Pulmonary artery endothelial cell (primary cell): Measurements from ENCODE around the gene LINGO1. TPM values are rescaled to one million over a fixed set of nuclear protein-coding genes. Genes with fewer than 3 reads are reported as not detected.

Source experiments
- DNase-seq: peaks from one replicate; pipeline ENCODE4 v3.0.0-alpha.2; 2011; ENCODE audit warnings: low read depth, low spot score
- total RNA-seq: library from RNA; depleted of rRNA; stranded (reverse); fragments of >200 nt; gene quantifications from 2 replicates; pipeline ENCODE4 v1.2.3, GENCODE V29; 2014

LINGO1 gene
- total RNA-seq, 1 donor from 2014 or later, result not detected

GRCh38 chr15:77617476-77618230 lies 15.1 kb downstream of the LINGO1 start:
- no peak for DNase-seq

- DNase-seq, result no peak
These were observed 16.6 kb downstream of the LINGO1 start for GRCh38 chr15:77616072-77616471.

- DNase-seq, result no peak
These were observed 17.2 kb downstream of the LINGO1 start for GRCh38 chr15:77615472-77615871.

DNA sequence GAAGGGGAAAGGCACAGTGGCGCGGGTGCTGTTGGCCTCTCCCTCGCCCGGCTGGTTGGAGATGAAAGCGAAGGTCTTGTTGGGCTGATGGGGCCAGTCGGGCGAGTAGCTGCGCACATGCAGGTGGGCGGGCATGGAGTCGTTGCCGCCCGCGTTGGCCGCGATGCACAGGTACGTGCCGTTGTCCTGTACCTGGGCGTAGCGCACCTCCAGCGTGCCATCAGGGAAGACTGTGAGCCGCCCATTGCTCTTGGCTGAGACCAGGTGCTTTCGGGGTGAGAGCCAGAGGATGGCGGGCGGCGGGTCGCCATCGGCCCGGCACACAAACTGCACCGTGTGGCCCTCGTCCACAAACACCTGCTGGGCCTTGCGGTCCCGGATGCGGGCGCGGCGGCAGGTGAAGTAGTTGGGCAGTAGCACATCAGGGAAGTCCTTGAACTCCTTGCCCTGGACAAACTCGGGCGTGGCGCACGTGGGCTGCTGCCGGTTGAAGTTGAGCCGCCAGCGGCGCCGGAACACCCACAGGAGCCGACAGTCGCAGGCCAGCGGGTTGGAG lies 18.4 kb downstream of the LINGO1 start:
- no peak for DNase-seq

GRCh38 chr15:77613814-77614213 lies 18.9 kb downstream of the LINGO1 start:
- no peak for DNase-seq

- DNase-seq, result no peak
These were observed 19.6 kb downstream of the LINGO1 start for GRCh38 chr15:77612958-77613601.

DNA sequence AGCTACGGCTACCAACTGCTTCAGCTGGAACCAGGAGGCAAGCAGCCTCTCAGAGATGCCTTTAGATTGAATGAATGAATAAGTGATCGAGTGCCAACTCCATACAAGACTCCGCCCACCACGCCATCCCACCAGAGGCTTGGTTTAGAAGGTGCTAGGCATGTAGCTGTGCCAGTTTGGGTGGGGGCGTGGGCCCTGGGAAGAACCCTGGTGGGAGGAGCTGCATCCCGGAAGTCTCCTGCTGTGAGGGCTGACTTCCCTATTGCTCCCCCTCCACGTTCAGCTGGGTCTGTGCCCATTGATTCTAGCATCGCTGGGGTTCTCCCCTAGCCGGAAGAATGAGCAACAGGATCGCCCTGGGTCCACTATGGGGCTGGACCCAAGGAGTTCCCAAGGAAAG lies 20.9 kb downstream of the LINGO1 start:
- no peak for DNase-seq

GRCh38 chr15:77610731-77611130 lies 22.0 kb downstream of the LINGO1 start:
- no peak for DNase-seq

DNA sequence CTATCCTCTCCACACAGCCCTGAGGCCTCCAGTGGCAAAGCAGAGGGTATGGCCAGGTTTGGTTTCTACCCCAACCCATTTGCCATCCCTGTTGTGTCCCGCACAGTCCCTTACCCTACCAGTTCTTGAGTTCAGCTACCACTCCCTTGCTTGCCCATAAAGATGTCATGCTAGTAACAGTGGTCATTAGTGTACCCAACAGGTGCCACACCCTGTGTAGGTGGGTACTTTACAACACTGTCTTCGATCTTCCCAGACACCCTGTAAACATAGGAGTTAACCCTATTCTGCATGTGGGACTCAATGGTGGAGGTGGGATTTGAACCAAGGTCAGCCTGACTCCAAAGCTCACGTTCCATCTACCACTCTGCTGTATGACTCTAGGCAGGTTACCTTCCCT lies 23.2 kb downstream of the LINGO1 start:
- no peak for DNase-seq

GRCh38 chr15:77608774-77609173 lies 23.9 kb downstream of the LINGO1 start:
- no peak for DNase-seq

DNA sequence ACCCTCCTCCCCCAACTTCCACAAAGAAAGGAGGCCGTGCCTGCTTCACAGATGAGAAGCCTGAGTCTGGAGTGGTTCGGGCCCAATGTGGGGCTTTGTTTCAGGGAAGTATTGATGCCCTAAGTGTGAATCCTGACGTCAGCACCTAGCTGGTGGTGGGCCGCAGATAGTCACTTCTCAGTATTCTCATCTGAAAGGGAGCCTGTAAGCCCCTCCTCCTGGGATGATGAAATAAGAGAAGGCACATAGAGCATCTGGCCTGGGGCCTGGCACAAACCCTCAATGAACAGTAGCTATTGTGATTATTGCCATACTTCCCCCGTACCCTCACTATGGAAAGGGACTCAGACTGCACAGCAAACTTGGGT lies 24.8 kb downstream of the LINGO1 start:
- no peak for DNase-seq

DNA sequence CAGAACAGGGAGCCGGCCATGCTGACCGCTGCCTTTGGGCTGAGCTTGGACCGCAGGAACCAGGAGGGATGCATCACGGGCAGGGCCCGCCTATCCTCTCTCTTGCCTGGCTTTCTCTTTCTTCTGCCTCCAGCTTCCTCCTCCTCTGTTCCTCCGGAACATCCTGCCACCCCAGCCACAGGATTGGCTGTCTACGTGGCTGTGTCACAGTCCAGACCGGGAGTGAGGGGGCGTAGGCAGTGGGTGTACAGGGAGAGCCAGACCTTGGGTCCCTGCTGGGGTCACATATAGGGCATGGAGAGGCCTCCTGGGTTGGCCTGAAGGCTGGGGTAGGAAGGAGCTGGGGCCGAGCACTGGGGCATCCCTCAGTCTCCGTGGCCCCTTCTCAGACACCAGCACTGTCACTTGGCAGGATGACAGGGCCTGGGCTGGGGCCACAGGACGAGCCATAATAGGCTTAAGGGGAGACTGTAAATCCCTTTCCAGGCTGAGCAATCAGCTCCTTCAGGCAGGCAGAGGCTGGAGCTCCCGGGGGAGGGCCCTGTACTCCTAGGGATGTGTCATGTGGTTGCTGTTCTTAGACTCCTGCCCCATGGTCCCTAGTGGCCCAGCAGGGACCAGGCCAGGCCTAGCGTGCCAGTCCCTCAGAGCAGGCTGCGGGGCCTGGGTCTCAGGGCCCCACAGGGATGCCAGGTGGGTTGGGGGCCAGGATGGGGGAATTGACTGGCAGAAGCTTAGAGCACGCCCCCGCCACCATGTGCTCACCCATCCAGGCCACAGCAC lies 25.4 kb downstream of the LINGO1 start:
- no peak for DNase-seq

GRCh38 chr15:77606142-77607034 lies 26.3 kb downstream of the LINGO1 start:
- DNase-seq, result no peak

DNA sequence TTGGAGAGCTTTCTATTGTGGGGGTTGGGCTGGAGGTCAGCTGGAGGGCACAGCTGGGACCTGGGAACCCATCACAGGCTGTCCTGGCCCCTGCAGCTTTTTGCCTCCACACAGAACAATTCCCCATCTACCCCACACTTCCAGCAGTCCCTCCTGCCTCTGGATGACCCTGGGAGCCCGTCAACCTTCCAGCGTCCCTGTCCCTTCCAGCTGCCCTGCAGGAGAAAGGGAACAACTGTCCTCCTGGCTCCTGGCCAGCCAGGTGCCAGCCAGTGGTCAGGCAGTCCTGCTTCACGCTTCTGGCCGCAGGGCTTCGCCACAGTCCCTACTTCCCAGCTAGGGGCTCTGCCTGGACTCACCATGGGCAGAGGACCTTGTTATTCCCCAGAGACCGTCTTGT lies 27.2 kb downstream of the LINGO1 start:
- DNase-seq, result no peak

DNA sequence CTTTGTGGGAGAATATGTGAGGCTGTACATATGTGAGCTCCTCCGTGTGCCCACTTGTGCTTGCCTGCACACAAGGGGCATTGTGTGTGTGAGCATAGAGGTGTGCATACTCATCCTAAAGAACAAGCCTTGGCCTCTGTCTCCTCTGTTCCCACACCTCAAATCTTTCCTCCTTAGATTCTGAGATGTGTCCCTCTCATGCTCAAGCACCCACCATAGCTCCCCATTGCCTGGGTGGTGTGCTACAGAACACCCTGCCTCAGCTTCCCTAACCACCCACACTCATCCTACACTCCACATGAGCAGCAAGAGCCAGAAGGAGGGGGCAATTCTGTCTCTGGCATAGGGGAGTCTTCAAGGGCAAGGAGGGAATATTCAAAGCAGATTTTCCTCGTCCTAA lies 27.7 kb downstream of the LINGO1 start:
- DNase-seq, result no peak

GRCh38 chr15:77603611-77604336 lies 28.9 kb downstream of the LINGO1 start:
- DNase-seq, result no peak

DNA sequence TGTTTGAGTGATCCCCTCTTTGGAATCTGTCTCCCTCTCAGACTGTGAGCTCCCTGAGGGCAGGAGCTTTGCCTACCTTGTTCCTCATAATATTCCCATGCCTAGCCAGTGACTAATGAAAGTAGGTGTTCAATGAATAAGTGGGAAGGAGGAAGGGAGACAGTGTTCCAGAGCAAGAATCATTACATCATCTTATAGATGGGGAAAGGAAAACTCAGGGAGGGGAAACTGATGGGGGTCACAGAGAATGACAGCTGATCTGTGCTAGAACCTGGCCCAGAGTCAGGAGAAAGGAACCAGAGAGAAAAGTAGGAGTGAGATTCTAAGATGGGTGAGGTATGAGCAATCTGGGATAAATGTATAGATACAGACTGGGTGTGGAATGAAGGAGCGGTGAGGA lies 29.9 kb downstream of the LINGO1 start:
- DNase-seq, result no peak

DNA sequence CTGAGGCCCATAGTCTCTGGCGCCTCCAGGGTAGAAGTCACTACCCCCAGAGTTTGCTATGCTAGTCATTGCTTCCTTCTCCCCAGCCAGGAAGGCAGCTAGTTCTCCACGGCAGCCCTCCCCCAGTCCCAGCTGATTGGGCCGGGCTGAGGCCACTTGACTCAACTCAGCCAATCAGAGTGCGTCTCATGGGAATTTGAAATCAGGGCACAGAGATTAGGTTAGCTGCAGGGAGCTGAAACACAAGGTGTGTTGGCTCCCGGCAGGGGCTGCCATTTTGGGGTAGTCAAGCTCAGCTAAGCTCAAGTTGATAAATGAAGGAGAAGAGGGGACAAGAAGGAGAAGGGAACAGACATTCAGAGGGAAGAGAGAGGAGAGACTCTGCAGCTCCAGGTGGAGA lies 32.8 kb downstream of the LINGO1 start:
- no peak for DNase-seq

DNA sequence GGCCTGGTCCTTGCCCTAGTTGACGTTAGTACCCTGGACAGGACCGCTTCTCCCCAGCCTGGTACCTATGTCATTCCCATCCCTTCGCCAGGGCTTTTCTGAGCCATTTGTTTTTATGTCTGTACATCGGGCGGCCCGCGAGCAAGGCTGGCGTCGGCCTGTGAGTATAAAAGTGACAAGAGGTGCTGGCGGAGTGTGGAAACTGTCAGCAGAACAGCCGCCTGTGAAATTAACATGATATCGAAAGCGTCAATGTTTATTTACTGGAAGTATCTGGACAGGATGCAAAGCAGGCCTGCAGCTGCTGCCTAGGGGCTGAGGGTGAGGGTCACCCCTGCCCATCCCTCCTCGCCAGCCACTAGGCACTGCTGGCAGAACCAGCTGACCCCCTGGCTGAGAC lies 33.4 kb downstream of the LINGO1 start:
- no peak for DNase-seq

GRCh38 chr15:77598644-77599043 lies 34.1 kb downstream of the LINGO1 start:
- DNase-seq, result no peak
